ENCODE data around the gene FAM118B. TPM values are rescaled to one million over a fixed set of nuclear protein-coding genes. Genes with fewer than 3 reads are reported as not detected.

The FAM118B gene
- total RNA-seq, 1 experiment from 2014 or later, result 40.0 TPM

DNA sequence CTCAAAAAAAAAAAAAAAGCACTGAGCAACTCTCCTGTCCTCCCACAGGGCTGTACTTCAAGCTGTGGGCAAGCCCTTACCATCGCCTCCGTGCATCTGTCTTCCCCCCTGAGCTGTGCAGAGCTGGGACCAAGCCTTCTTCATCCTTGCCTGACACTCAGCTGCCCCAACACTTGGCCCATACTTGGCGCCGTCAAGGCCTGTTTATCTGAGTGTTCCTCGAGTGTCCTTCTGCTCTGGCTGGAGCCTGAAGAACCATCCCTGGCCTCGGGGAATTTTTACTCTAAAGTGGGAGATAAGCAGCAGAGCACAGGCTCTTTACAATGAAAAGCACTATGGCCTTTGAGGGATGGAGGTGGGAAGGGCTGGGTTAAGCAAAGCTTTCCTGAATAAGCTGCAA, 69.7 kb downstream of the FAM118B start:
- Histone ChIP-seq H3T11ph (ENCODE audit: low read length) (no peak overlapping the region), H4K5ac (ENCODE audit: insufficient read length, low read depth, low read length) (no peak overlapping the region), H2AFZ (ENCODE audit: low read length) (no peak overlapping the region), H3K23me2 (ENCODE audit: insufficient read length, low read depth, low read length, poor library complexity, severe bottlenecking) (peaks cover 13% of the 10 kb centered on the region), H3K56ac (ENCODE audit: insufficient read length, low read depth, low read length) (no peak overlapping the region), H3K79me1 (ENCODE audit: insufficient read depth, low read depth, low read length, poor library complexity, severe bottlenecking) (no peaks in the 10 kb centered on the region), H3K4ac (ENCODE audit: low read depth, low read length) (no peak overlapping the region), H3K4me1 (ENCODE audit: insufficient read depth, low read length) (peaks cover 4% of the 10 kb centered on the region; the same call in 1 of the 2 replicates), H3K9me3 (ENCODE audit: control insufficient read depth, low read depth, low read length) (no peaks in the 10 kb centered on the region), H2BK15ac (ENCODE audit: low read depth, low read length) (no peak overlapping the region), H2BK12ac (ENCODE audit: insufficient read length, low read depth, low read length) (no peak overlapping the region), H3K79me2 (ENCODE audit: insufficient read depth, low read length) (no peaks in the 10 kb centered on the region), H3K4me2 (ENCODE audit: insufficient read depth, insufficient read length, low read length) (no peak overlapping the region), H3K18ac (ENCODE audit: insufficient read length, low read depth, low read length) (no peak overlapping the region), H3K27me3 (ENCODE audit: insufficient read depth, low read length) (peaks cover 2% of the 10 kb centered on the region; the same call in 1 of the 2 replicates), H2BK5ac (ENCODE audit: insufficient read length, low read length) (no peak overlapping the region), H3K9ac (ENCODE audit: extremely low read depth, insufficient read length, low read length) (no peak overlapping the region), H2AK5ac (ENCODE audit: insufficient read length, low read length) (no peak overlapping the region), H4K8ac (replicated peaks; ENCODE audit: insufficient read length, low read depth, low read length) (no peak overlapping the region), H3K14ac (ENCODE audit: insufficient read depth, low read length) (no peak overlapping the region), H4K20me1 (ENCODE audit: control insufficient read depth, insufficient read depth, insufficient read length) (no peaks in the 10 kb centered on the region), H2BK120ac (ENCODE audit: low read depth, low read length, poor library complexity, severe bottlenecking) (no peak overlapping the region), H2BK20ac (ENCODE audit: low read depth, low read length, poor library complexity, severe bottlenecking) (no peak overlapping the region), H4K91ac (ENCODE audit: insufficient read length, low read depth, low read length) (no peak overlapping the region), H3K27ac (ENCODE audit: insufficient read length, low read depth, low read length) (no peak overlapping the region), H3K23ac (ENCODE audit: insufficient read length, low read depth, low read length) (no peak overlapping the region)
- H3K36me3 Mint-ChIP-seq (ENCODE audit: insufficient read depth in 1 of 3, low read depth in 3 of 3), result peaks cover 3 to 25% (median 12%) of the 10 kb centered on the region in 3 experiments; a peak in 6 of 7 replicates
- DNase-seq, result no peak
- no peaks in the 10 kb centered on the region; a peak in 1 of 5 replicates for H3K9me3 Mint-ChIP-seq
- peaks cover 14% of the 10 kb centered on the region for H3K27me3 Mint-ChIP-seq (ENCODE audit: low read depth)
- TF ChIP-seq, protein P1, sequence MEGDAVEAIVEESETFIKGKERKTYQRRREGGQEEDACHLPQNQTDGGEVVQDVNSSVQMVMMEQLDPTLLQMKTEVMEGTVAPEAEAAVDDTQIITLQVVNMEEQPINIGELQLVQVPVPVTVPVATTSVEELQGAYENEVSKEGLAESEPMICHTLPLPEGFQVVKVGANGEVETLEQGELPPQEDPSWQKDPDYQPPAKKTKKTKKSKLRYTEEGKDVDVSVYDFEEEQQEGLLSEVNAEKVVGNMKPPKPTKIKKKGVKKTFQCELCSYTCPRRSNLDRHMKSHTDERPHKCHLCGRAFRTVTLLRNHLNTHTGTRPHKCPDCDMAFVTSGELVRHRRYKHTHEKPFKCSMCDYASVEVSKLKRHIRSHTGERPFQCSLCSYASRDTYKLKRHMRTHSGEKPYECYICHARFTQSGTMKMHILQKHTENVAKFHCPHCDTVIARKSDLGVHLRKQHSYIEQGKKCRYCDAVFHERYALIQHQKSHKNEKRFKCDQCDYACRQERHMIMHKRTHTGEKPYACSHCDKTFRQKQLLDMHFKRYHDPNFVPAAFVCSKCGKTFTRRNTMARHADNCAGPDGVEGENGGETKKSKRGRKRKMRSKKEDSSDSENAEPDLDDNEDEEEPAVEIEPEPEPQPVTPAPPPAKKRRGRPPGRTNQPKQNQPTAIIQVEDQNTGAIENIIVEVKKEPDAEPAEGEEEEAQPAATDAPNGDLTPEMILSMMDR (conservative IDR thresholded peaks at IDR 0.05), result no peak
- no peak overlapping the region for H3K27ac Mint-ChIP-seq
- H3K4me1 Mint-ChIP-seq, result peaks cover 14 to 16% of the 10 kb centered on the region in 2 experiments
- peak overlapping the region in 1 of 2 experiments; percentile 86; a peak in 1 of 5 replicates for H3K4me3 Mint-ChIP-seq
- no CpG with 5 or more reads among the region's 6 CpGs for WGBS (ENCODE audit: extremely low coverage, insufficient read length, low lambda C conversion rate)
